Measurements from ENCODE around the gene TSPAN10. TPM values are rescaled to one million over a fixed set of nuclear protein-coding genes. Genes with fewer than 3 reads are reported as not detected.

Gene TSPAN10
- total and polyA plus RNA-seq, 2 of the 13 experiments (the other 11 are each of a cell fraction or from before 2014, with no cell fraction given): 0.54 to 0.75 TPM

- TF ChIP-seq PRDM10 (CRISPR knock-in tag; IDR thresholded peaks at IDR 0.05; ENCODE audit: low read depth): no peak
- peak; percentile 72; the same call in 1 of the 2 replicates for TF ChIP-seq KLF13 (CRISPR knock-in tag; IDR thresholded peaks at IDR 0.05)
- TF ChIP-seq NBN (conservative IDR thresholded peaks at IDR 0.05): no peak
- TF ChIP-seq CREB3 (CRISPR knock-in tag; IDR thresholded peaks at IDR 0.05): no peak; the same call in 1 of the 2 replicates
- no peak for TF ChIP-seq DPF2 (CRISPR knock-in tag; IDR thresholded peaks at IDR 0.05; ENCODE audit: borderline replicate concordance, low read depth)
- peak; percentile 89 for TF ChIP-seq ZHX1 (CRISPR knock-in tag; IDR thresholded peaks at IDR 0.05; ENCODE audit: low read depth)
- TF ChIP-seq SP2 (CRISPR knock-in tag; IDR thresholded peaks at IDR 0.05): peak; percentile 100
- peak; percentile 100 for TF ChIP-seq ELF4 (CRISPR knock-in tag; IDR thresholded peaks at IDR 0.05; ENCODE audit: borderline replicate concordance)
- TF ChIP-seq ZNF709 (CRISPR knock-in tag; IDR thresholded peaks at IDR 0.05): peak; percentile 92
- peak; percentile 42 for TF ChIP-seq ZNF12 (CRISPR knock-in tag; IDR thresholded peaks at IDR 0.05)
- TF ChIP-seq KDM2A (CRISPR knock-in tag; IDR thresholded peaks at IDR 0.05; ENCODE audit: borderline replicate concordance, low read depth): peak; percentile 86
- 0 out of 2 replicates have a peak, but pooled peaks have one; percentile 45 for TF ChIP-seq CC2D1A (CRISPR knock-in tag; IDR thresholded peaks at IDR 0.05)
- TF ChIP-seq NR2F1 (CRISPR knock-in tag; IDR thresholded peaks at IDR 0.05): no peak
- peak; percentile 93; the same call in 1 of the 2 replicates for TF ChIP-seq HBP1 (CRISPR knock-in tag; IDR thresholded peaks at IDR 0.05; ENCODE audit: low read depth)
- peak; percentile 47 for TF ChIP-seq PPARG (CRISPR knock-in tag; conservative IDR thresholded peaks at IDR 0.05)
Measured at GRCh38 chr17:81666342-81667191, 29.6 kb downstream of the TSPAN10 start, which contains the start of the genes CCDC137 and OXLD1 (continued).

All from HepG2 (cell line).